H9 (cell line): ENCODE measurements around the gene FAM210A. TPM values are rescaled to one million over a fixed set of nuclear protein-coding genes. Genes with fewer than 3 reads are reported as not detected.

Experiments
- DNase-seq: peaks from one replicate; pipeline ENCODE4 v3.0.0-alpha.2; 2017
- H2AFZ ChIP-seq: one replicate; pipeline ENCODE4 v1.6.1; 2013; ENCODE audit warnings: mild to moderate bottlenecking, low read length, control low read depth, moderate library complexity
- H2AK5ac ChIP-seq: 2 replicates; pipeline ENCODE4 v1.6.1; 2013; ENCODE audit warnings: low read length, control low read depth, mixed read lengths; ENCODE audit not compliant: insufficient read length
- H2BK120ac ChIP-seq: one replicate; pipeline ENCODE4 v1.6.1; 2013; ENCODE audit warnings: low read depth, mild to moderate bottlenecking, low read length, control low read depth, inconsistent platforms; ENCODE audit not compliant: poor library complexity, severe bottlenecking
- H2BK12ac ChIP-seq: 2 replicates; pipeline ENCODE4 v1.6.1; 2013; ENCODE audit warnings: low read length, control low read depth, mixed read lengths, low read depth; ENCODE audit not compliant: insufficient read length
- H2BK15ac ChIP-seq: 2 replicates; pipeline ENCODE4 v1.6.1; 2013; ENCODE audit warnings: low read depth, low read length, control low read depth
- H2BK20ac ChIP-seq: one replicate; pipeline ENCODE4 v1.6.1; 2013; ENCODE audit warnings: low read depth, mild to moderate bottlenecking, low read length, control low read depth, inconsistent platforms; ENCODE audit not compliant: poor library complexity, severe bottlenecking
- H2BK5ac ChIP-seq: 2 replicates; pipeline ENCODE4 v1.6.1; 2013; ENCODE audit warnings: low read length, control low read depth, mixed read lengths; ENCODE audit not compliant: insufficient read length
- H3K14ac ChIP-seq: 2 replicates; pipeline ENCODE4 v1.6.1; 2013; ENCODE audit warnings: low read length, control low read depth; ENCODE audit not compliant: insufficient read depth
- H3K18ac ChIP-seq: 2 replicates; pipeline ENCODE4 v1.6.1; 2013; ENCODE audit warnings: low read depth, mild to moderate bottlenecking, mixed read lengths, low read length, control low read depth; ENCODE audit not compliant: insufficient read length
- H3K23ac ChIP-seq: 2 replicates; pipeline ENCODE4 v1.6.1; 2013; ENCODE audit warnings: low read length, control low read depth, mixed read lengths, low read depth; ENCODE audit not compliant: insufficient read length
- H3K23me2 ChIP-seq: 2 replicates; pipeline ENCODE4 v1.6.1; 2013; ENCODE audit warnings: low read depth, mild to moderate bottlenecking, mixed read lengths, low read length, control low read depth; ENCODE audit not compliant: insufficient read length, poor library complexity, severe bottlenecking
- H3K27ac ChIP-seq: 2 replicates; pipeline ENCODE4 v1.5.1; 2013; ENCODE audit warnings: low read length, control low read depth, mixed read lengths, low read depth; ENCODE audit not compliant: insufficient read length
- H3K27me3 ChIP-seq: 2 replicates; pipeline ENCODE4 v1.6.1; 2013; ENCODE audit warnings: low read length, control low read depth, inconsistent platforms; ENCODE audit not compliant: insufficient read depth
- H3K4ac ChIP-seq: 2 replicates; pipeline ENCODE4 v1.6.1; 2013; ENCODE audit warnings: low read depth, mild to moderate bottlenecking, control low read depth, inconsistent platforms, low read length, moderate library complexity
- H3K4me1 ChIP-seq: 2 replicates; pipeline ENCODE4 v1.6.1; 2013; ENCODE audit warnings: low read length, control low read depth, inconsistent platforms; ENCODE audit not compliant: insufficient read depth
- H3K4me2 ChIP-seq: 2 replicates; pipeline ENCODE4 v1.6.1; 2013; ENCODE audit warnings: low read length, control low read depth, mixed read lengths; ENCODE audit not compliant: insufficient read length, insufficient read depth
- H3K56ac ChIP-seq: 2 replicates; pipeline ENCODE4 v1.6.1; 2013; ENCODE audit warnings: low read depth, mild to moderate bottlenecking, mixed read lengths, low read length, control low read depth; ENCODE audit not compliant: insufficient read length
- H3K79me1 ChIP-seq: 2 replicates; pipeline ENCODE4 v1.6.1; 2013; ENCODE audit warnings: low read depth, mild to moderate bottlenecking, moderate library complexity, low read length, control low read depth, inconsistent platforms; ENCODE audit not compliant: insufficient read depth, poor library complexity, severe bottlenecking
- H3K79me2 ChIP-seq: 2 replicates; pipeline ENCODE4 v1.6.1; 2013; ENCODE audit warnings: low read length, control low read depth, inconsistent platforms; ENCODE audit not compliant: insufficient read depth
- H3K9ac ChIP-seq: 2 replicates; pipeline ENCODE4 v1.6.1; 2013; ENCODE audit warnings: low read length, control low read depth, mixed read lengths; ENCODE audit not compliant: insufficient read length; ENCODE audit errors: extremely low read depth
- H3K9me3 ChIP-seq: one replicate; pipeline ENCODE4 v1.6.1; 2013; ENCODE audit warnings: low read depth, low read length, inconsistent platforms; ENCODE audit not compliant: control insufficient read depth
- H3T11ph ChIP-seq: one replicate; pipeline ENCODE4 v1.6.1; 2013; ENCODE audit warnings: mild to moderate bottlenecking, low read length, control low read depth, inconsistent platforms
- H4K20me1 ChIP-seq: one replicate; pipeline ENCODE4 v1.6.1; 2013; ENCODE audit not compliant: control insufficient read depth, insufficient read length, insufficient read depth
- H4K5ac ChIP-seq: 2 replicates; pipeline ENCODE4 v1.6.1; 2013; ENCODE audit warnings: low read depth, mild to moderate bottlenecking, mixed read lengths, low read length, control low read depth; ENCODE audit not compliant: insufficient read length
- H4K8ac ChIP-seq: replicated peaks from 2 replicates; pipeline ENCODE4 v1.6.1; 2013; ENCODE audit warnings: low read length, control low read depth, mixed read lengths, low read depth; ENCODE audit not compliant: insufficient read length
- H4K91ac ChIP-seq: 2 replicates; pipeline ENCODE4 v1.6.1; 2013; ENCODE audit warnings: low read depth, mild to moderate bottlenecking, moderate library complexity, mixed read lengths, low read length, control low read depth; ENCODE audit not compliant: insufficient read length
- H3K27ac Mint-ChIP-seq, 3 experiments: 2 replicates in 2 of 3; 3 replicates in 1 of 3; pipeline ENCODE4 v1.8.0; 2020 to 2021; ENCODE audit warnings: mixed read lengths in 3 of 3, mild to moderate bottlenecking in 1 of 3, moderate library complexity in 1 of 3
- H3K27me3 Mint-ChIP-seq: 2 replicates; pipeline ENCODE4 v1.8.0; 2021; ENCODE audit warnings: low read depth, mild to moderate bottlenecking, moderate library complexity, mixed read lengths
- H3K36me3 Mint-ChIP-seq, 3 experiments: 2 replicates in 2 of 3; 3 replicates in 1 of 3; pipeline ENCODE4 v1.8.0; 2020 to 2021; ENCODE audit warnings: low read depth in 3 of 3, mixed read lengths in 3 of 3; ENCODE audit not compliant: insufficient read depth in 1 of 3
- H3K4me1 Mint-ChIP-seq, 2 experiments: 2 replicates each; pipeline ENCODE4 v1.8.0; 2020; ENCODE audit warnings: mixed read lengths in 2 of 2
- H3K4me3 Mint-ChIP-seq, 2 experiments: 2 replicates in 1 of 2; 3 replicates in 1 of 2; pipeline ENCODE4 v1.8.0; 2020 to 2021; ENCODE audit warnings: mild to moderate bottlenecking in 2 of 2, mixed read lengths in 2 of 2, moderate library complexity in 1 of 2
- H3K9me3 Mint-ChIP-seq, 2 experiments: 2 replicates in 1 of 2; 3 replicates in 1 of 2; pipeline ENCODE4 v1.8.0; 2020; ENCODE audit warnings: mild to moderate bottlenecking in 2 of 2, mixed read lengths in 2 of 2, moderate library complexity in 1 of 2
- CTCF ChIP-seq: fragments of 200-600 bp; sonication (generic); conservative IDR thresholded peaks from 3 replicates; pipeline ENCODE4 v1.8.0; 2021; ENCODE audit warnings: antibody characterized with exemption, mild to moderate bottlenecking
- WGBS: extraction: QIAGEN DNeasy Blood & Tissue Kit; methylation state at CpG from one replicate; pipeline ENCODE4 v1.1.7; 2013; ENCODE audit warnings: missing lambda C conversion rate, low lambda C conversion rate, mixed read lengths; ENCODE audit not compliant: insufficient read length; ENCODE audit errors: extremely low coverage; 5-methylcytosine and 5-hydroxymethylcytosine counted together
- total RNA-seq: library from RNA; stranded (reverse); gene quantifications from 2 replicates; pipeline ENCODE4 v1.2.1, GENCODE V29; 2021

The FAM210A gene
- total RNA-seq, 1 experiment from 2014 or later: 22.5 TPM

- Histone ChIP-seq H3K14ac (no peak overlapping the region), H3K4ac (no peak overlapping the region), H2BK12ac (no peak overlapping the region), H3K56ac (no peak overlapping the region), H3K23me2 (no peaks in the 10 kb centered on the region), H4K5ac (peak overlapping the region; percentile 68), H3K79me2 (no peaks in the 10 kb centered on the region), H3K18ac (no peak overlapping the region), H2AK5ac (no peak overlapping the region), H3K4me1 (no peaks in the 10 kb centered on the region), H2BK5ac (no peak overlapping the region), H3K27me3 (no peaks in the 10 kb centered on the region), H4K8ac (no peak overlapping the region), H4K91ac (no peak overlapping the region), H3K79me1 (no peaks in the 10 kb centered on the region), H3K9ac (no peak overlapping the region), H3K23ac (no peak overlapping the region), H3K27ac (no peak overlapping the region), H2BK120ac (no peak overlapping the region), H3T11ph (no peak overlapping the region), H3K9me3 (peaks cover 7% of the 10 kb centered on the region), H4K20me1 (no peaks in the 10 kb centered on the region), H2BK15ac (no peak overlapping the region), H2BK20ac (no peak overlapping the region), H2AFZ (no peak overlapping the region), H3K4me2 (no peak overlapping the region)
- H3K9me3 Mint-ChIP-seq: peaks cover 40 to 42% of the 10 kb centered on the region in 2 experiments
- no peak for TF ChIP-seq CTCF
- H3K27me3 Mint-ChIP-seq: peaks cover 1% of the 10 kb centered on the region
- peaks cover 55 to 84% (median 72%) of the 10 kb centered on the region in 3 experiments for H3K36me3 Mint-ChIP-seq
- WGBS: no CpG with 5 or more reads among the region's 3 CpGs
- no peaks in the 10 kb centered on the region for H3K4me1 Mint-ChIP-seq
- no peak overlapping the region for H3K4me3 Mint-ChIP-seq
- H3K27ac Mint-ChIP-seq: no peak overlapping the region
- DNase-seq: no peak
Observed at GRCh38 chr18:13762690-13763439, 36.5 kb upstream of the FAM210A start.
